HG03097 (cell line): ENCODE results near the gene WDR49.

ENCODE experiments used
- ATAC-seq: cut with Tn5 transposase; IDR thresholded peaks from one replicate; pipeline ENCODE4 v1.9.1; 2021; ENCODE audit not compliant: unreplicated experiment, low FRiP score

The WDR49 gene

GRCh38 chr3:167653760-167654159 lies at the start of gene WDR49:
TSS of gene WDR49 (minus strand) at chr3:167653942. CDS start at chr3:167653425, 517 bp downstream.
- no peak for ATAC-seq

GRCh38 chr3:167700926-167701325 lies 47.2 kb upstream of the WDR49 start:
- no peak for ATAC-seq

GRCh38 chr3:167700046-167700445 lies 46.3 kb upstream of the WDR49 start:
- ATAC-seq = no peak

GRCh38 chr3:167694121-167694520 lies 40.4 kb upstream of the WDR49 start:
- no peak for ATAC-seq

- peak; percentile 100 for ATAC-seq
These were observed 37.6 kb upstream of the WDR49 start for GRCh38 chr3:167691366-167691765.

GRCh38 chr3:167684388-167684993 lies 30.7 kb upstream of the WDR49 start:
- peak; percentile 59 for ATAC-seq

GRCh38 chr3:167679526-167679925 lies 25.8 kb upstream of the WDR49 start:
- ATAC-seq = no peak

- ATAC-seq = no peak
These were observed 22.1 kb upstream of the WDR49 start for GRCh38 chr3:167675848-167676247.

GRCh38 chr3:167673221-167673620 lies 19.5 kb upstream of the WDR49 start:
- no peak for ATAC-seq

- ATAC-seq = no peak
These were observed 18.2 kb upstream of the WDR49 start for GRCh38 chr3:167671878-167672427.

- ATAC-seq = no peak
These were observed 16.0 kb upstream of the WDR49 start for GRCh38 chr3:167669699-167670098.

- no peak for ATAC-seq
These were observed 14.9 kb upstream of the WDR49 start for GRCh38 chr3:167668651-167669050.

- no peak for ATAC-seq
These were observed 12.8 kb upstream of the WDR49 start for GRCh38 chr3:167666563-167666962.

GRCh38 chr3:167662919-167663400 lies 9.2 kb upstream of the WDR49 start:
- no peak for ATAC-seq

GRCh38 chr3:167657684-167658225 lies 4.0 kb upstream of the WDR49 start:
- no peak for ATAC-seq

GRCh38 chr3:167656821-167657220 lies 3.1 kb upstream of the WDR49 start:
- ATAC-seq = no peak

- no peak for ATAC-seq
These were observed 587 bp downstream of the WDR49 start for GRCh38 chr3:167653155-167653554.

GRCh38 chr3:167651826-167652225 lies 1.9 kb downstream of the WDR49 start:
- no peak for ATAC-seq

- no peak for ATAC-seq
These were observed 3.3 kb downstream of the WDR49 start for GRCh38 chr3:167650459-167650858.

GRCh38 chr3:167649746-167650145 lies 4.0 kb downstream of the WDR49 start:
- ATAC-seq = no peak

- no peak for ATAC-seq
These were observed 9.1 kb downstream of the WDR49 start for GRCh38 chr3:167644611-167645010.

GRCh38 chr3:167631471-167631870 lies 22.3 kb downstream of the WDR49 start:
- ATAC-seq = no peak
